Neutrophil (primary cell): ENCODE results near the gene CMTM7.

Experiments used
- H3K27ac ChIP-seq: fragments of 200-600 bp; sonication (generic); 2 replicates; pipeline ENCODE4 v1.5.1; 2016; ENCODE audit warnings: mild to moderate bottlenecking, moderate library complexity
- H3K27me3 ChIP-seq: fragments of 200-600 bp; sonication (generic); 2 replicates; pipeline ENCODE4 v1.6.0; 2016; ENCODE audit warnings: mild to moderate bottlenecking
- H3K36me3 ChIP-seq: fragments of 200-600 bp; sonication (generic); 2 replicates; pipeline ENCODE4 v1.5.1; 2017
- H3K4me1 ChIP-seq, 2 experiments: fragments of 200-600 bp in 1 of 2; sonication (generic) in 1 of 2; 1 replicate in 1 of 2; 2 replicates in 1 of 2; pipeline versions ENCODE4 v1.5.1 to v1.6.1; 2013 to 2016; ENCODE audit warnings: low read depth in 1 of 2, low read length in 1 of 2, mild to moderate bottlenecking in 1 of 2, moderate library complexity in 1 of 2; ENCODE audit not compliant: control insufficient read depth in 1 of 2, insufficient read depth in 1 of 2
- H3K4me3 ChIP-seq, 2 experiments: fragments of 200-600 bp in 1 of 2; sonication (generic) in 1 of 2; 1 replicate in 1 of 2; 2 replicates in 1 of 2; pipeline ENCODE4 v1.5.1; 2013 to 2016; ENCODE audit warnings: low read depth in 1 of 2, low read length in 1 of 2, mild to moderate bottlenecking in 1 of 2, moderate library complexity in 1 of 2
- H3K9me3 ChIP-seq: fragments of 200-600 bp; sonication (generic); 2 replicates; pipeline ENCODE4 v1.5.1; 2016
- CTCF ChIP-seq: fragments of 200-600 bp; sonication (generic); IDR thresholded peaks from 2 replicates; pipeline ENCODE4 v1.5.1; 2016; ENCODE audit warnings: antibody characterized with exemption

Gene CMTM7

GRCh38 chr3:32367442-32367841 is 24.2 kb upstream of the CMTM7 start:
- no peak for TF ChIP-seq CTCF
- H3K27ac ChIP-seq = no peak overlapping the region
- no peaks in the 10 kb centered on the region for H3K36me3 ChIP-seq
- H3K27me3 ChIP-seq = no peaks in the 10 kb centered on the region
- no peak overlapping the region for H3K4me3 ChIP-seq
- no peaks in the 10 kb centered on the region for H3K9me3 ChIP-seq
- no peaks in the 10 kb centered on the region for H3K4me1 ChIP-seq

GRCh38 chr3:32371461-32372212 is 20.0 kb upstream of the CMTM7 start:
- Histone ChIP-seq H3K27ac (no peak overlapping the region), H3K27me3 (no peaks in the 10 kb centered on the region), H3K9me3 (no peaks in the 10 kb centered on the region), H3K36me3 (no peaks in the 10 kb centered on the region), H3K4me1 (peaks cover 0 to 6% of the 10 kb centered on the region in 2 experiments), H3K4me3 (no peak overlapping the region)
- no peak for TF ChIP-seq CTCF

GRCh38 chr3:32372213-32372490 is 19.5 kb upstream of the CMTM7 start:
- Histone ChIP-seq H3K27ac (no peak overlapping the region), H3K4me1 (peaks cover 0 to 6% of the 10 kb centered on the region in 2 experiments), H3K27me3 (no peaks in the 10 kb centered on the region), H3K4me3 (no peak overlapping the region), H3K9me3 (no peaks in the 10 kb centered on the region), H3K36me3 (no peaks in the 10 kb centered on the region)
- TF ChIP-seq CTCF = no peak

GRCh38 chr3:32373276-32373675 is 18.4 kb upstream of the CMTM7 start:
- H3K9me3 ChIP-seq = no peaks in the 10 kb centered on the region
- no peak overlapping the region for H3K4me3 ChIP-seq
- peaks cover 0 to 6% of the 10 kb centered on the region in 2 experiments for H3K4me1 ChIP-seq
- no peaks in the 10 kb centered on the region for H3K27me3 ChIP-seq
- no peak overlapping the region for H3K27ac ChIP-seq
- H3K36me3 ChIP-seq = no peaks in the 10 kb centered on the region
- TF ChIP-seq CTCF = no peak

- Histone ChIP-seq H3K36me3 (no peaks in the 10 kb centered on the region), H3K27me3 (no peaks in the 10 kb centered on the region), H3K4me1 (peaks cover 0 to 6% of the 10 kb centered on the region in 2 experiments), H3K4me3 (no peak overlapping the region), H3K9me3 (no peaks in the 10 kb centered on the region), H3K27ac (no peak overlapping the region)
- TF ChIP-seq CTCF = no peak
Measured at GRCh38 chr3:32373844-32374243, 17.8 kb upstream of the CMTM7 start.
